Breast epithelium (tissue), 3 donors: ENCODE measurements around the gene TGFB2.

Experiments
- POLR2A ChIP-seq: fragments of 450-650 bp; IDR thresholded peaks from one replicate; pipeline ENCODE4 v1.6.1; 2016; ENCODE audit warnings: antibody characterized with exemption, mild to moderate bottlenecking, moderate library complexity
- TF ChIP-seq, protein P1 (sequence below), 3 donors: fragments of 450-650 bp; IDR thresholded peaks; one replicate each; pipeline ENCODE4 v1.5.1; 2016 to 2017; ENCODE audit warnings: antibody characterized with exemption in 3 of 3, mild to moderate bottlenecking in 3 of 3, moderate library complexity in 3 of 3

DNA sequence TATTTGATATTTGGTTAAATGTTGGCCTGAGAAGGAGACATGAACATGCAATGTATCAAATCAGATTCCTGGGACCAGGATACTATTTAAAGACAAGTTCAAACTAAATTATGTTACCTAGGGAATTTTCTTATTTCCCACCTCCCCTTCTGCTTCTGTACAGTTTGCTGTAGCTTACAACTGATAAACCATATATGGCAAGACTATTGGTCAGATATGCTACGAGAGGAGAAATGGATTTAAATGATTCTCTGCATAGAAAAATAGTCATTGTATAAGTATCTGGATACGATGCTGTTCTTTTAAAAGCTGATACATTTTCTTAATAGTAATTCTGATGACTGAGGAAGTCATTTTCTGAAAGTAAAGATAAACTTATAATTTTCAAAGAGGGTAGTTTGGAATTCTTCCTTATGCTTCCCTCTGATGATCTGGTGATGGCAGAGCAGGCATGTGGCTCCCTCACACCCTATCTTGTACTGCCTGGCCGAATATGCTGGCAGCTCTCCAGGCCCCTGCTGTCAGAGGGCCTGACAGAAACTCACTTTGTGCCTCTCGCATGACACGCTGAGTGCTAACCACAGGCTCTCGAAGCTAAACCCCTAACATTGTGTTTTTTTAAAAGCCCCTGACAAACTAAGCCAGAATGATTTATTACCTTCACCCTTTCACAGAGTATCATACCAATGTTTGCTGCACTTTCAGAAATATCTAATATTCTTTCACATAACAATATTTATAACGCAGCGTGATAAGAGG, 40.7 kb upstream of the TGFB2 start:
- TF ChIP-seq, protein P1, sequence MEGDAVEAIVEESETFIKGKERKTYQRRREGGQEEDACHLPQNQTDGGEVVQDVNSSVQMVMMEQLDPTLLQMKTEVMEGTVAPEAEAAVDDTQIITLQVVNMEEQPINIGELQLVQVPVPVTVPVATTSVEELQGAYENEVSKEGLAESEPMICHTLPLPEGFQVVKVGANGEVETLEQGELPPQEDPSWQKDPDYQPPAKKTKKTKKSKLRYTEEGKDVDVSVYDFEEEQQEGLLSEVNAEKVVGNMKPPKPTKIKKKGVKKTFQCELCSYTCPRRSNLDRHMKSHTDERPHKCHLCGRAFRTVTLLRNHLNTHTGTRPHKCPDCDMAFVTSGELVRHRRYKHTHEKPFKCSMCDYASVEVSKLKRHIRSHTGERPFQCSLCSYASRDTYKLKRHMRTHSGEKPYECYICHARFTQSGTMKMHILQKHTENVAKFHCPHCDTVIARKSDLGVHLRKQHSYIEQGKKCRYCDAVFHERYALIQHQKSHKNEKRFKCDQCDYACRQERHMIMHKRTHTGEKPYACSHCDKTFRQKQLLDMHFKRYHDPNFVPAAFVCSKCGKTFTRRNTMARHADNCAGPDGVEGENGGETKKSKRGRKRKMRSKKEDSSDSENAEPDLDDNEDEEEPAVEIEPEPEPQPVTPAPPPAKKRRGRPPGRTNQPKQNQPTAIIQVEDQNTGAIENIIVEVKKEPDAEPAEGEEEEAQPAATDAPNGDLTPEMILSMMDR (IDR thresholded peaks at IDR 0.05): no peak
- no peak for TF ChIP-seq POLR2A
